NCI-H1417 treated with DMSO at 0.1 percent for 48 hours (cell line): Measurements from ENCODE around the gene PLCH1.

ENCODE experiments used
- DNase-seq: peaks from one replicate; lab custom pipeline; 2025; lab: John Stamatoyannopoulos, UW

The PLCH1 gene

GRCh38 chr3:155604967-155605366, 139.9 kb downstream of the PLCH1 start:
- DNase-seq, result no peak

- DNase-seq, result no peak
Observed at GRCh38 chr3:155604126-155604525, 140.7 kb downstream of the PLCH1 start.

DNA sequence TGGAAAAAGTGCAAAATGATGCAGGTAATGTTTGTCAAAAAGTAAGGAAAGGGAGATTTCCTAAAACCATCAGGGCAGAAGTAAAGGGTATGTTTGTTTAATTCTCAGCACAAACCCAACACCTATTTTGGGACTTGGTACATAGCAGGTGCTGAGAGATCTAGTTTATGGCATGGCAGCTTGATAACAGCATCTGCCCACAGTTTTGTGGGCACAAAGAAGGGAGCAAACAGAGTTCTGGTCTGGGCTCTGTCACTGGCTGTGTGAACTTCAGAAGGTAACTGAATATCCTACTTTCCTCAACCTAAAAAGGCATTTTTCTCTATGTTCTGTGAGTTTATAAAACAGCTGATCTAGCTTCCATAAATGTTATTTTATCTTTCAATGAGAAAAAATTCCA, 141.6 kb downstream of the PLCH1 start:
- DNase-seq, result no peak

- no peak for DNase-seq
Observed at GRCh38 chr3:155602307-155602706, 142.6 kb downstream of the PLCH1 start.

DNA sequence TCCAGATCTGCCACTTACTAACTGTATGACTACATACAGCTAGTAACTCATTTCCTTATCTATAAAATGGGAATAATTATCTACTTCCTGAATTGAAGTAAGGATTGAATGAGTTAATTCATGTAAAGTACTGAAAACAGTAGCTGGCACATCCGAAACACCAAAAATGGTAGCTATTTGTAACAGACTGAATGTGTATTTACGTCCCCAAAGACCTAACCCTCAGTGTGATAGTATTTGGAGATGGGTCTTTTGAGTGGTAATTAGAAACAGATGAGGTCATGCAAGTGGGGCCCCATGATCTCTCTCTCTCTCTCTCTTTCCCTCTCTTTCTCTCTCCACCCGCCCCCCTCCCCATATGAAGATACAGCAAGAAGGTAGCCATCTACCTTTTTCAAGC, 146.2 kb downstream of the PLCH1 start:
- no peak for DNase-seq

GRCh38 chr3:155596615-155597014, 148.3 kb downstream of the PLCH1 start:
- no peak for DNase-seq

- no peak for DNase-seq
Observed at GRCh38 chr3:155595371-155595770, 149.5 kb downstream of the PLCH1 start.

- no peak for DNase-seq
Observed at GRCh38 chr3:155594526-155595187, 150.2 kb downstream of the PLCH1 start.

DNA sequence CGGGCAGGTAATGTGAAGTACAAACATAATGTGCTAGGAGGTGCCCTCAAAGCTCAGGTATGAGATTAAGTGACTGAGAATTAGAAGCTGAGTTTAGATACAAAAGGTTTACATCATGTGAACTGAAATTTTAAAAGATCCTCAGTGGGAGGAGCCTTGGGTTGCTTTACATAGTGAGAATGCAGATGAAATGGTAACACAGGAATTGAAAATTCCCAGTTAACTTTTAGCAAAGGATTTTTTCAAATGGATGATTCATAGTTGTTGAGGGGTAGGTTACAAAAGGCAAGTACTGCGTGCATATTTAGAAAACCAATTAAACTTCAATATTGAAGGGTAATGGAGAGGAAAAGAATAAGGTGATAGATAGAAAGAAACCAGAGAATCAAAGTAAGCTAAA, 157.3 kb downstream of the PLCH1 start:
- no peak for DNase-seq

DNA sequence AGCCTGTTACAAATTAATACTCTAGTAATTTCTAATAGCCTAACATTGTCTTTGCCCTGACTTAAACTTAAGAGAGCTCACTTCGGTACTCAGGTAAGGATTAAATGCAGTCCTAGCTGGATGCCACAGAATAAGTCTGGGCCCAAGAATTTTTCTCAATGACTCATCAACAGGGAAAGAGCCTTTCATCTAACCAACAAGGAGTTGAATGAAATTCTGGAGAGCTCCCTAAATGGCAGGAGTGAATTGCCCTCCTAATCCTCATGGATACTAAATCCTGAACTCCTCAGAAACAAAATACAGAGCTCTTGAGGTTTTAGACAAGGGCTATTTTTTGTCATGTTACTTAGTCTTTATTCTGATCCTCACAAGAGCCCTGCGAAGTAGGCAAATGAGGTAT, 159.5 kb downstream of the PLCH1 start:
- DNase-seq, result no peak

GRCh38 chr3:155581579-155581978, 163.3 kb downstream of the PLCH1 start:
- DNase-seq, result no peak

- DNase-seq, result no peak
Observed at GRCh38 chr3:155572085-155572484, 172.8 kb downstream of the PLCH1 start.

DNA sequence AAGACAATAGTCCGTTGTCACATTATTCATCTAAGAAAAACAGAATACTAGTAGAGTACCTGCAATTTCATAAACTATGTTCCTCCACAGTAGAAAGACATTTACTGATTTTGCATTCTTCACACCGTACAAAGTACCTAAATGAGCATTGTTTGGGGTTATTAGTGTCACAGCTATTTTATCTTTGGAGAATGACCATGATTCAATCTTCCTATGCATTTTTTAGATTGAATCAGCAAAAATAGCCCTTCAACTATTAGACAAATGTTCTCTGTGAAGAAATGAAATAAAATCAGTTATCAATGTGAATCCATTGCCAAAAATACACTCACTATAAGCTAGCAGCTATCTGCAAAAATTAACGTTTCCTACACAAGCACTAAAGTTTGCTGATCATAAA, 176.6 kb downstream of the PLCH1 start:
- DNase-seq, result no peak

- DNase-seq, result no peak
Observed at GRCh38 chr3:155560594-155560993, 184.3 kb downstream of the PLCH1 start.

DNA sequence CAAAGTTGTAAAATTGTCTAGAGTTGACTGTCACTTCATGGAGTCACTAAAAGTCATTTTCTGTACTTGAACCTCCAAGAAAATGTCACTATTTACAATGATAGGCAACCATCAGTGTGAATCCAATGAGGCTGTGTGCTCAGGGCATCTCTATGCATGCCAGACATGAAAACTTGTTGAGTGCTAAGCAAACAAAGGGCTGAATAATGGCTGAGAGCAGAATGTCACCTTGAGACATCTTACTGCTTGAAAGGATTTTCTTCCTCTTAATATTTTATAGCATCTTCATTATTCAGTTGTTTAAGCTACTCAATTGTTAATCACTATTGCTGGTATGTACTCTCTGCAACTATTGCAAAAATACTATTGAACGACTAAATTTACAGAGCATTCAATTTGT, 184.7 kb downstream of the PLCH1 start:
- DNase-seq, result no peak

GRCh38 chr3:155556531-155556930, 188.3 kb downstream of the PLCH1 start:
- DNase-seq, result no peak

DNA sequence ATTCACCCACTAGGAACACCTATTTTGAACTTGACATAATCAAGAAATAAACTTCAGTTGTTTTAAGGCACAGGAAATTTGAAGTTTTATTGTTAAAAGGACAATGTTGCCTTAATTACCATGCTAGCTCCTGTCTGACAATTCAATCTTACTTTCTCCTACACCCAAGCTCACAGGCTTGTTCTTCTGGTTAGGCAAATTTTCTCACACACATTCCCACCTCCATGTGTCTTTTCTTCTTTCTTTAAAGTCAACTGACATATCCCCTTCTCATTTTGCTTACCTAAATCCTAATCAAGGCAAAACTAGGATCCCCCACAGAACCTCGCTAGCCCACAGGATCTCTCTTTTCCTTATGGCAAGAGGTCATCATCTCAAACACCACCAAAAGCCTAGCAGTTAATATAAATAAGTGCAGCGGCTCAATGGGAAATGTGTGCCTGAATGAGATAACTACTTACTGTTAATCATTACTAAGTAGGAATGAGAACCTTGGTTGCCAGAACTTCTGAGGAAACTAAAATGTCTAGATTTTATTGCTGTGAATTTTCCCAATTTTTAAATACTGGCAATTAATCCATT, 189.3 kb downstream of the PLCH1 start:
- no peak for DNase-seq

GRCh38 chr3:155554777-155555451, 190.0 kb downstream of the PLCH1 start:
- no peak for DNase-seq

GRCh38 chr3:155553780-155554179, 191.1 kb downstream of the PLCH1 start:
- DNase-seq, result no peak

DNA sequence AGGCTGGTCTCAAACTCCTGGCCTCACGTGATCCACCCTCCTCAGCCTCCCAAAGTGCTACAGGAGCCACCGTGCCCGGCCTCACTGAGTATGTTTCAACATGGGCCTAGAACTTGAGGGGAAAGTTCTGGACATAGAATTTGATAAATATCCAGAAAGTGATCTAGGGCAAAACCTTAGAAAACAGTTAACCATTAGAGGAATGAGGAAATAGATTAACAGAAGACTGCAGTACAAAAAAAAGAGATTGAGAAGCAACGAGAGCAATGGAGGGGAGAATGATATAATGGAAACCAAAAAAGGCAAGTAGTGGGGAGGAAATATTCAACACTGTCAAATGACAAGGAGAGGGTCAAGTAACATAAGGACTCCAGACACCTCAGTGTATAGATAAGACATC, 191.5 kb downstream of the PLCH1 start:
- no peak for DNase-seq

DNA sequence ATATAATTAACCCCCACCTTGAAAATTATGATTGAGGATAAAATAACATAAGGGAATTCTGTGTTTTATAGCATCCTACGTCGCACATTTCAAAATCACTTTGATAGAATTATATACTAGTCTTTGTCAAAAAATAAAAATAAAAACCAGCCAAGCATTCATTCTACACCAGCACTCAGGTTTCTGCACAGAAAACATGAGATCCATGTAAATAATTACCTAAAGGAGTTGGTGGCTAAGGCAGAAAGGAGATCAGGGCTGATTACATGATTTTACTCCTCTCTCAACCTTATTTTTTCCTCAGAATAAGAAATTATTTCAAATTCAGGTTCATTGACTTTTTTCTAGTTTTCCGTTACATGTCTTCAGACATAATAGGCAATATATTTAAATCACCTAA, 194.5 kb downstream of the PLCH1 start:
- no peak for DNase-seq

GRCh38 chr3:155549087-155549486, 195.8 kb downstream of the PLCH1 start:
- no peak for DNase-seq

DNA sequence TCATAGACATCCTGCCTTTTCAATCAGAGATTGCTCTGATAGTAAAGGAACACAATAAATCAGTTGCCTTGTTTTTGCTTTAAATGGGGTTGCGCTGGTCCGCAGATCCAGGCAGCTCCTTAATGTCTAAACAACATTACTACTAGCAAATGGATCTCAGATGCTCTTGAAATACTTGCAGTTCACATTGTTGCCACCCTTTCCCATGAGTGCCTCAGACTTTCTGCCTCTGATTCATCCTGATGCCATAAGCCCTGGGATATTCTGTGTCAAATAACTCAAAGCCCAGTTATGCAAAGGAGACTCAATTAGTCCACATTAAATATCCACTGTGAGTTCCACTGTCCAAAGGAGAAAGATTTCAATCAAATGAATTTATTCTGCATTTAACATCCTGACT, 196.7 kb downstream of the PLCH1 start:
- DNase-seq, result no peak

- no peak for DNase-seq
Observed at GRCh38 chr3:155535098-155535497, 209.8 kb downstream of the PLCH1 start.
